ENCODE measurements around the gene PRR13. TPM values are rescaled to one million over a fixed set of nuclear protein-coding genes. Genes with fewer than 3 reads are reported as not detected.
A peak's percentile ranks its signal among the peaks of the same experiment; 100 is the strongest.

The PRR13 gene
- total RNA-seq, 3 donors from 2014 or later (not counting 1 experiment from before 2014, with no cell fraction given), result 214 to 233 (median 231) TPM

DNA sequence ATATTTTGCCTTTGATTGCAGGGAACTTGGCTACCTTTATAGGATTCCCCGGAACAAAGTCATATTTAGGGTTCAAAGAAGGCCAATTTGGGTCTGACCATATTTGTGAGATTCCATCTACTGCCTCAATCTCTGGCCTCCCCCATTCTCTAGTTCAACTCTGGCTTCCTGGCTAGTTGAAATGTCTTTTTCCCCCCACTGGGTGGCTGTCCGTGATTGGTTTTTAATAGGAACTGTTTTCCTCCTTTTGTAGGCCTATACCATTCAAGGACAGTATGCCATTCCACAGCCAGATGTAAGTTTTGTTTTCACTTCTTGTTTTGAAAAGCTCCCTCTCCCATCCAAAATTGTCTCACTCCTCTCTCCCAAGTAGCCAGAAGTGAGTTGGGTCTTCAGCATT, 24.1 kb downstream of the PRR13 start:
- 91% methylated on average over 2 of the region's 2 CpGs for WGBS (ENCODE audit: insufficient coverage)
- no peaks in the 10 kb centered on the region for H3K9me3 ChIP-seq (ENCODE audit: control insufficient read depth, insufficient read depth, low read length)
- no peak overlapping the region for H3K4me3 Mint-ChIP-seq
- H3K27me3 Mint-ChIP-seq (ENCODE audit: low read depth in 2 of 2), result no peaks in the 10 kb centered on the region
- H3K36me3 Mint-ChIP-seq, result peaks cover 41% of the 10 kb centered on the region
- peaks cover 31 to 35% of the 10 kb centered on the region in 2 donors for H3K4me1 Mint-ChIP-seq
- intact Hi-C loops (cut with micrococcal nuclease), result no loop called here
- H3K27me3 ChIP-seq (ENCODE audit: control insufficient read depth, insufficient read depth, low read length), result no peaks in the 10 kb centered on the region
- TF ChIP-seq, protein P1, sequence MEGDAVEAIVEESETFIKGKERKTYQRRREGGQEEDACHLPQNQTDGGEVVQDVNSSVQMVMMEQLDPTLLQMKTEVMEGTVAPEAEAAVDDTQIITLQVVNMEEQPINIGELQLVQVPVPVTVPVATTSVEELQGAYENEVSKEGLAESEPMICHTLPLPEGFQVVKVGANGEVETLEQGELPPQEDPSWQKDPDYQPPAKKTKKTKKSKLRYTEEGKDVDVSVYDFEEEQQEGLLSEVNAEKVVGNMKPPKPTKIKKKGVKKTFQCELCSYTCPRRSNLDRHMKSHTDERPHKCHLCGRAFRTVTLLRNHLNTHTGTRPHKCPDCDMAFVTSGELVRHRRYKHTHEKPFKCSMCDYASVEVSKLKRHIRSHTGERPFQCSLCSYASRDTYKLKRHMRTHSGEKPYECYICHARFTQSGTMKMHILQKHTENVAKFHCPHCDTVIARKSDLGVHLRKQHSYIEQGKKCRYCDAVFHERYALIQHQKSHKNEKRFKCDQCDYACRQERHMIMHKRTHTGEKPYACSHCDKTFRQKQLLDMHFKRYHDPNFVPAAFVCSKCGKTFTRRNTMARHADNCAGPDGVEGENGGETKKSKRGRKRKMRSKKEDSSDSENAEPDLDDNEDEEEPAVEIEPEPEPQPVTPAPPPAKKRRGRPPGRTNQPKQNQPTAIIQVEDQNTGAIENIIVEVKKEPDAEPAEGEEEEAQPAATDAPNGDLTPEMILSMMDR (IDR thresholded peaks at IDR 0.05), result no peak
- peak overlapping the region; percentile 48 to 64 for H3K27ac Mint-ChIP-seq
- no peaks in the 10 kb centered on the region for H3K9me3 Mint-ChIP-seq
- H3K27ac ChIP-seq (ENCODE audit: low read length), result no peak overlapping the region
- H3K4me1 ChIP-seq (ENCODE audit: control insufficient read depth, insufficient read depth, low read length), result no peaks in the 10 kb centered on the region
- DNase-seq, result no peak
- H3K36me3 ChIP-seq (ENCODE audit: control insufficient read depth, insufficient read depth, low read length), result peaks cover 97% of the 10 kb centered on the region
- no peak for ATAC-seq
- no peak overlapping the region for H3K4me3 ChIP-seq (ENCODE audit: low read length)

DNA sequence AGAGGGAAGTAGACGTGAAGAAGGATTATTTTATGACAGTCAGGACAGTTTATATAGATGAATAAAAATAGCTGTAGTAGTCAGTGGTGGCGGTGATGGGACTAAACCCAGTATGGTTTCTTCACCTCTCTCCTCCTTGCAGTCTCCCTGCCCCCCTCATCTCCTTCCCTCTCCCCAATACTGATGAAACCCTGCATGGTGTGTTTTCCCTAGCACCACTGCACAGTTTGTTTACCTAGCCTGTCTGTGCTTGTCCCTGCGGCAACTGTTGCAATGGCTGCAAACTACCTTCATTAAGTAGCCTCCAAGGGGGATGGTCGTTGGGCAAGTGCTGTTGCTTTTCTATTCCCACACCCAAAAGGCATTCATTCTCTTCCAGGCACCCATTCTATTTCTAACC, 25.1 kb downstream of the PRR13 start:
- Histone ChIP-seq H3K4me1 (ENCODE audit: control insufficient read depth, insufficient read depth, low read length) (no peaks in the 10 kb centered on the region), H3K4me3 (ENCODE audit: low read length) (no peak overlapping the region), H3K27me3 (ENCODE audit: control insufficient read depth, insufficient read depth, low read length) (no peaks in the 10 kb centered on the region), H3K27ac (ENCODE audit: low read length) (no peak overlapping the region), H3K36me3 (ENCODE audit: control insufficient read depth, insufficient read depth, low read length) (peaks cover 94% of the 10 kb centered on the region), H3K9me3 (ENCODE audit: control insufficient read depth, insufficient read depth, low read length) (no peaks in the 10 kb centered on the region)
- TF ChIP-seq, protein P1 (IDR thresholded peaks at IDR 0.05), result no peak
- Mint-ChIP-seq H3K36me3 (peaks cover 38% of the 10 kb centered on the region), H3K9me3 (no peaks in the 10 kb centered on the region), H3K27me3 (ENCODE audit: low read depth in 2 of 2) (no peaks in the 10 kb centered on the region), H3K4me1 (peaks cover 27 to 31% of the 10 kb centered on the region in 2 donors), H3K27ac (peak overlapping the region in 1 of 2 donors; percentile 48), H3K4me3 (no peak overlapping the region)
- intact Hi-C loops (cut with micrococcal nuclease), result no loop called here
- DNase-seq, result no peak
- ATAC-seq, result no peak
- 94% methylated on average over 4 of the region's 4 CpGs for WGBS (ENCODE audit: insufficient coverage)

DNA sequence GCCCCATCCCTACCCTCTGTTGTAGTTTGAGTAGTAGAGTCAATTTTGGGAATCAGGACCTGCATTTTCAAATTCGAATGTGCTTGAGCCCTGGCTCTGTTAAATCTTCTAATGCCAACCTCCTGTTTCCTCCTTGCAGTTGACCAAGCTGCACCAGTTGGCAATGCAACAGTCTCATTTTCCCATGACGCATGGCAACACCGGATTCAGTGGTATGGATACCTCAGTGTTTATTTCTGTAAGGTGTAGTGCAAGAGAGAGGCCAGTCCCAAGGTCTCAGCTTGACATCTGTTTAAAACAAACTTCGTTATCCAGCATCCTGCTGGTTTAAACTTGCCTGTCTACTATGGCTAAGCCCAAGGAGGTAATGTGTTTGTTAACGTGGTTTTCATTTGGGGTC, 25.5 kb downstream of the PRR13 start:
- Histone ChIP-seq H3K4me3 (ENCODE audit: low read length) (no peak overlapping the region), H3K9me3 (ENCODE audit: control insufficient read depth, insufficient read depth, low read length) (no peaks in the 10 kb centered on the region), H3K27ac (ENCODE audit: low read length) (no peak overlapping the region), H3K36me3 (ENCODE audit: control insufficient read depth, insufficient read depth, low read length) (peaks cover 94% of the 10 kb centered on the region), H3K27me3 (ENCODE audit: control insufficient read depth, insufficient read depth, low read length) (no peaks in the 10 kb centered on the region), H3K4me1 (ENCODE audit: control insufficient read depth, insufficient read depth, low read length) (no peaks in the 10 kb centered on the region)
- Mint-ChIP-seq H3K9me3 (no peaks in the 10 kb centered on the region), H3K36me3 (peaks cover 42% of the 10 kb centered on the region), H3K4me3 (no peak overlapping the region), H3K4me1 (peaks cover 32 to 35% of the 10 kb centered on the region in 2 donors), H3K27me3 (ENCODE audit: low read depth in 2 of 2) (no peaks in the 10 kb centered on the region), H3K27ac (peak overlapping the region in 1 of 2 donors; percentile 48)
- WGBS (ENCODE audit: insufficient coverage), result 92% methylated on average over 5 of the region's 5 CpGs
- no peak for ATAC-seq
- TF ChIP-seq, protein P1 (IDR thresholded peaks at IDR 0.05), result no peak
- DNase-seq, result no peak
- intact Hi-C loops (cut with micrococcal nuclease), result no loop called here

DNA sequence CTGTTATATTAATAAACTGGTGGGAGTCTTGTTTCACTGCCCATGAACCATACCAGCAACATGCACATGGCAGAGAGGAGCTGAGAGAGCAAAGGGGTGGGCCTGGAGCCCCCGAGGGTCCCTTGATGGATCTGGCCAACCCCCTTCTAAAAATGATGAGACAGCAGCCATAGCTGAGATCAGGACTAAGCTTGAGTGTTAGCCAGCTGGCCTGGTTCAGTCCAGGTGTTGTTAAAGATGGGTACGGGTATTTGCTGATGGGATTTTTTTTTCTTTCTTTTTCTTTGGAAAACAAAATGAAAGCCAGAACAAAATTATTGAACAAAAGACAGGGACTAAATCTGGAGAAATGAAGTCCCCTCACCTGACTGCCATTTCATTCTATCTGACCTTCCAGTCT, 26.3 kb downstream of the PRR13 start:
- Histone ChIP-seq H3K4me1 (ENCODE audit: control insufficient read depth, insufficient read depth, low read length) (no peaks in the 10 kb centered on the region), H3K4me3 (ENCODE audit: low read length) (no peak overlapping the region), H3K27ac (ENCODE audit: low read length) (no peak overlapping the region), H3K9me3 (ENCODE audit: control insufficient read depth, insufficient read depth, low read length) (no peaks in the 10 kb centered on the region), H3K27me3 (ENCODE audit: control insufficient read depth, insufficient read depth, low read length) (no peaks in the 10 kb centered on the region), H3K36me3 (ENCODE audit: control insufficient read depth, insufficient read depth, low read length) (peaks cover 94% of the 10 kb centered on the region)
- peaks cover 47% of the 10 kb centered on the region for H3K36me3 Mint-ChIP-seq
- H3K27ac Mint-ChIP-seq, result peak overlapping the region in 1 of 2 donors; percentile 67
- H3K4me3 Mint-ChIP-seq, result no peak overlapping the region
- intact Hi-C loops (cut with micrococcal nuclease), result no loop called here
- 100% methylated on average over 2 of the region's 2 CpGs for WGBS (ENCODE audit: insufficient coverage)
- no peaks in the 10 kb centered on the region for H3K27me3 Mint-ChIP-seq (ENCODE audit: low read depth in 2 of 2)
- no peak for DNase-seq
- H3K4me1 Mint-ChIP-seq, result peaks cover 35 to 42% of the 10 kb centered on the region in 2 donors
- TF ChIP-seq, protein P1 (IDR thresholded peaks at IDR 0.05), result no peak
- no peaks in the 10 kb centered on the region for H3K9me3 Mint-ChIP-seq
- no peak for ATAC-seq
